Esophagus squamous epithelium (tissue), 5 donors: Measurements from ENCODE around the gene GGT5. TPM values are rescaled to one million over a fixed set of nuclear protein-coding genes. Genes with fewer than 3 reads are reported as not detected.

ENCODE experiments used
- DNase-seq: peaks from one replicate; lab custom pipeline; 2025; lab: John Stamatoyannopoulos, UW
- H3K27ac ChIP-seq, 4 donors: fragments of 200-600 bp; sonication (generic); one replicate each; pipeline ENCODE4 v1.5.1; 2016 to 2019; ENCODE audit warnings: mild to moderate bottlenecking in 1 of 4
- H3K27me3 ChIP-seq, 4 donors: fragments of 200-600 bp; sonication (generic); 1 replicate in 3 of 4; 2 replicates in 1 of 4; pipeline versions ENCODE4 v1.5.1 to v1.6.0; 2017 to 2021; ENCODE audit warnings: antibody characterized with exemption in 1 of 4
- H3K36me3 ChIP-seq, 3 donors: fragments of 200-600 bp; sonication (generic); one replicate each; pipeline ENCODE4 v1.5.1; 2016 to 2019
- H3K4me1 ChIP-seq, 3 donors: fragments of 200-600 bp; sonication (generic); one replicate each; pipeline ENCODE4 v1.5.1; 2017 to 2019
- H3K4me3 ChIP-seq, 4 donors: fragments of 200-600 bp; sonication (generic); 1 replicate in 3 of 4; 2 replicates in 1 of 4; pipeline ENCODE4 v1.5.1; 2016 to 2019; ENCODE audit warnings: mild to moderate bottlenecking in 2 of 4, moderate library complexity in 1 of 4
- H3K9me3 ChIP-seq, 3 donors: fragments of 200-600 bp; sonication (generic); one replicate each; pipeline ENCODE4 v1.5.1; 2016 to 2019
- POLR2A ChIP-seq, 4 donors: fragments of 450-650 bp; IDR thresholded peaks; one replicate each; pipeline ENCODE4 v1.6.1; 2017; ENCODE audit warnings: antibody characterized with exemption in 4 of 4, mild to moderate bottlenecking in 4 of 4, moderate library complexity in 3 of 4
- WGBS, 2 donors: methylation state at CpG; one replicate each; pipeline ENCODE4 v1.1.5; 2018; 5-methylcytosine and 5-hydroxymethylcytosine counted together
- intact Hi-C: fragments of 100-400 bp; cut with DNase I; formaldehyde crosslinking; loops from one replicate; pipeline ENCODE4 v1.15.0; 2022
- total RNA-seq, 4 donors: library from RNA; depleted of rRNA; stranded (reverse); fragments of >200 nt; gene quantifications; one replicate each; pipeline ENCODE4 v1.1.0, GENCODE V29; 2016
- TF ChIP-seq, protein P1 (sequence below), 6 experiments: fragments of 450-650 bp in 4 of 6; fragments of 200-600 bp in 2 of 6; sonication (generic) in 2 of 6; IDR thresholded peaks; one replicate each; pipeline ENCODE4 v1.5.1; 2016 to 2019; ENCODE audit warnings: antibody characterized with exemption in 6 of 6, mild to moderate bottlenecking in 4 of 6, moderate library complexity in 4 of 6
- donor health status: DM: yes; HTN: yes; CAD: no.

GGT5 gene
- total RNA-seq, 4 donors from 2014 or later, result 2.6 to 26.5 (median 7.1) TPM

DNA sequence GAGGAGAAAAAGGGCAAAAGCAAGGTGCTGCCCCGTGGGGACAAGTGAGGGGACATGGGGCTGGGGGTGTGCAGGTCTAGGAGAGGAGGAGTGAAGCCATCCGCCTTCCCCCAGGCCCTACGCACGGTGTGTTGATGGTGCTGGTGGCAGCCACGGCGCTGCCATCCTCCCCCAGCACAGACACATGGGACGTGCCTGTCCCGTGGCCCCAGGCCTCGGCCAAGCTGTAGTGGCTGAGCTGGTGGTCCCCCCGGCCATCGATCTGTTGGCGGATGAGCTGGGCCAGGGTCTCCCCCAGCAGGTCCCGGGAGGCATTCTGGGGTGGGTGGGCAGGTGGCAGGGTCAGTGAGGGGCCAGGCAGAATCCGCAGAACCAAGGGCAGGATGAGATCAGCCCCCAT, 18.9 kb downstream of the GGT5 start:
- Histone ChIP-seq H3K36me3 (peaks cover 0 to 33% (median 3%) of the 10 kb centered on the region in 3 donors), H3K9me3 (peaks cover 0 to 17% (median 9%) of the 10 kb centered on the region in 3 donors), H3K4me1 (no peaks in the 10 kb centered on the region), H3K4me3 (no peak overlapping the region), H3K27me3 (no peaks in the 10 kb centered on the region), H3K27ac (no peak overlapping the region)
- no peak for TF ChIP-seq POLR2A (IDR thresholded peaks at IDR 0.05)
- TF ChIP-seq, protein P1, sequence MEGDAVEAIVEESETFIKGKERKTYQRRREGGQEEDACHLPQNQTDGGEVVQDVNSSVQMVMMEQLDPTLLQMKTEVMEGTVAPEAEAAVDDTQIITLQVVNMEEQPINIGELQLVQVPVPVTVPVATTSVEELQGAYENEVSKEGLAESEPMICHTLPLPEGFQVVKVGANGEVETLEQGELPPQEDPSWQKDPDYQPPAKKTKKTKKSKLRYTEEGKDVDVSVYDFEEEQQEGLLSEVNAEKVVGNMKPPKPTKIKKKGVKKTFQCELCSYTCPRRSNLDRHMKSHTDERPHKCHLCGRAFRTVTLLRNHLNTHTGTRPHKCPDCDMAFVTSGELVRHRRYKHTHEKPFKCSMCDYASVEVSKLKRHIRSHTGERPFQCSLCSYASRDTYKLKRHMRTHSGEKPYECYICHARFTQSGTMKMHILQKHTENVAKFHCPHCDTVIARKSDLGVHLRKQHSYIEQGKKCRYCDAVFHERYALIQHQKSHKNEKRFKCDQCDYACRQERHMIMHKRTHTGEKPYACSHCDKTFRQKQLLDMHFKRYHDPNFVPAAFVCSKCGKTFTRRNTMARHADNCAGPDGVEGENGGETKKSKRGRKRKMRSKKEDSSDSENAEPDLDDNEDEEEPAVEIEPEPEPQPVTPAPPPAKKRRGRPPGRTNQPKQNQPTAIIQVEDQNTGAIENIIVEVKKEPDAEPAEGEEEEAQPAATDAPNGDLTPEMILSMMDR (IDR thresholded peaks at IDR 0.05), result no peak
- no peak for DNase-seq
- intact Hi-C loops, result no loop called here
- 100% methylated on average over 1 to 7 of the region's 14 CpGs for WGBS, 2 donors

DNA sequence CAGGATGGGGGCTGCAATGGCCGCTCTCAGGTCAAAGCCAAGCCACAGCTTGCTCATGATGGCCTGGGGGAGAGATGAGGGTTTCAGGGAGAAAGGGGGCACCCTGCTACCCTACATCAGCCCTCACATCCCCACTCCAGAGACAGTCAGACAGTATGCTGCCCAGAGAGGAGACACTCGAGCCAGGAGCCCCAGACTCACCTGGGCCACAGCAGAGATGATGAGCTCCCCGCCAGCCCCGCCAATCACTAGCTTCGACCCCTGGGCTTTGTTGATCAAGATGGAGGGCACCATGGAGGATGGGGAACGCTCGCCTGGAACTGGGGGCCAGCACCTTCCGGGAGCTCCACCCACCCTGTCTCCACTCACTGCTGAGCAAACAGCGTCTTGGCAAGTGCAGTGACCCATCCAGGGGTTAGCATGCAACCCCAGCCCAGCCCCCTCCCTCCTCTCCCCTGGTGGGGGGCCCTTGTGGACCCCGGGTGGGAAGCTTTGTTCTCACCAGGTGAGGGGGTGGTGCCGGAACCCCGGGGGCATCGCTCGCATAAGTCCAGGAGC, 19.8 kb downstream of the GGT5 start:
- Histone ChIP-seq H3K27me3 (no peaks in the 10 kb centered on the region), H3K9me3 (peaks cover 0 to 17% (median 9%) of the 10 kb centered on the region in 3 donors), H3K4me1 (no peaks in the 10 kb centered on the region), H3K36me3 (peaks cover 0 to 33% (median 3%) of the 10 kb centered on the region in 3 donors), H3K4me3 (no peak overlapping the region), H3K27ac (no peak overlapping the region)
- intact Hi-C loops, result no loop called here
- DNase-seq, result no peak
- TF ChIP-seq POLR2A (IDR thresholded peaks at IDR 0.05), result no peak
- TF ChIP-seq, protein P1 (IDR thresholded peaks at IDR 0.05), result no peak
- WGBS, 2 donors, result 86% methylated on average over 4 of the region's 14 CpGs; no CpG with 5 or more reads in 1 of the 2 donors

DNA sequence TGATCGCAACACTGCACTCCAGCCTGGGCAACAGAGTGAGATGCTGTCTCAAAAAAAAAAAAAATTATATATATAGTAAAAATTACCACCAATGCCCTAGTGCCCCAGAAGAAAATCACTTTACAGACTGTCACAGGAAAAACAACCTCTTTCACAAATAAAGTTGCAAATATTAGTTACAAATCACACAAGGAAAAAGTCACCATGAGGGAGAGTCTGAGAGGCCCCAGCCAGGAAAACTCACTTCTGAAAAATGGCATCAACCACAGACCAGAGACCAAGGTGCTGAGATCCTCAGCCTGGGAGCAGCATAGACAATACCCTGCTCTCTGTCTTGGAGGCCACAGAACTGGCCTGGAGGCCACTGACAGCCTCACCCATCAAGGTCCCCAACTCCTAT, 20.4 kb downstream of the GGT5 start:
- Histone ChIP-seq H3K27ac (no peak overlapping the region), H3K27me3 (no peaks in the 10 kb centered on the region), H3K36me3 (peaks cover 0 to 33% (median 3%) of the 10 kb centered on the region in 3 donors), H3K4me1 (no peaks in the 10 kb centered on the region), H3K4me3 (no peak overlapping the region), H3K9me3 (peaks cover 0 to 17% (median 9%) of the 10 kb centered on the region in 3 donors)
- TF ChIP-seq, protein P1 (IDR thresholded peaks at IDR 0.05), result no peak
- no peak for TF ChIP-seq POLR2A (IDR thresholded peaks at IDR 0.05)
- intact Hi-C loops, result no loop called here
- 91 to 100% methylated on average over 1 of the region's 1 CpG for WGBS, 2 donors
- DNase-seq, result no peak

DNA sequence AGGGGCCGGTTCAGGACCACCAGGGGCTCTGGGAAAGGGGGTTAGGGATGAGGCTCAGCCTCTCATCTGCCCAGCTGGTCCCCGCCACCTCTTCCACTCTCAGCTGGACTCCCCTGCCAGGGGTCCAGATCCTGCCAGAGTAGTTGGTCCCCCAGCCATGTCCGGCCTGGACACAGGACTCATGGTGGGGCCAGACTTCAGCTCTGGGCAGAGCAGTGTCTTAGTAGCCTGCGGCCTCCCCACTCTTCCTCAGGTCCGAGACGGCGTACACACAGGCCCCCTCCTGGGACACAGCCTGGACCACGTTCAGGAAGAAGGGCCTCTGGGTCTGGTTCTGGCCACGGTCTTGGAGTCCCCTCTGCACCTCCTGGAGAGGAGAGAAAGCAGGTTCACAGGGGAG, 25.1 kb downstream of the GGT5 start:
- peaks cover 0 to 2% (median 0%) of the 10 kb centered on the region in 4 donors for H3K27me3 ChIP-seq
- no peak for DNase-seq
- intact Hi-C loops, result no loop called here
- H3K4me1 ChIP-seq, result no peaks in the 10 kb centered on the region
- H3K36me3 ChIP-seq, result peaks cover 0 to 7% (median under 1%) of the 10 kb centered on the region in 3 donors
- no peak overlapping the region for H3K4me3 ChIP-seq
- WGBS, 2 donors, result 77% methylated on average over 6 of the region's 9 CpGs; no CpG with 5 or more reads in 1 of the 2 donors
- H3K9me3 ChIP-seq, result peaks cover 0 to 9% (median 5%) of the 10 kb centered on the region in 3 donors
- TF ChIP-seq, protein P1 (IDR thresholded peaks at IDR 0.05), result no peak
- TF ChIP-seq POLR2A (IDR thresholded peaks at IDR 0.05), result no peak
- H3K27ac ChIP-seq, result no peak overlapping the region

DNA sequence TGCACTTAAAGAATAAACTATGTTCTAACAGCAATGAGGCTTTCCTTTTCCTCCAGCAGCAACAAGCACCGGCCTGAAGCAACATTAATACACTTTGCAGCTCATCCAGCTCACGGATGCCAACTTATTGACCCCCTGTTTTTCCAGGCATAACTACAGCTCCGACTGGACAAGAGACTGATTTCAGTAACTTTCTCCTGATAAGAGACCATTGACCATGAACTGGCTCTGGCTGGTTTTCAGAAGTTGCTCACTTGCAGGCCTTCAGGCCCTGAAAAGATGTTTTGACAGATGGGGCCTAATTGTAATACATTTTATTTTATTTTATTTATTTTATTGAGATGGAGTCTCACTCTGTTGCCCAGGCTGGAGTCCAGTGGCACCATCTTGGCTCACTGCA, 27.5 kb downstream of the GGT5 start:
- no peaks in the 10 kb centered on the region for H3K36me3 ChIP-seq
- 70 to 78% methylated on average over 3 of the region's 3 CpGs for WGBS, 2 donors
- no peak for DNase-seq
- H3K4me1 ChIP-seq, result no peaks in the 10 kb centered on the region
- H3K9me3 ChIP-seq, result no peaks in the 10 kb centered on the region
- peaks cover 0 to 6% (median 0%) of the 10 kb centered on the region in 4 donors for H3K27me3 ChIP-seq
- intact Hi-C loops, result no loop called here
- H3K27ac ChIP-seq, result no peak overlapping the region
- TF ChIP-seq, protein P1 (IDR thresholded peaks at IDR 0.05), result no peak
- H3K4me3 ChIP-seq, result no peak overlapping the region
